NOMO-1 treated with dmso at 0.1 percent for 144 hours (cell line): ENCODE data around the gene ADCY4.
A peak's percentile ranks its signal among the peaks of the same experiment; 100 is the strongest.

Source experiments
- DNase-seq: peaks from one replicate; lab custom pipeline; 2025; ENCODE audit not compliant: unreplicated experiment; lab: John Stamatoyannopoulos, UW

ADCY4 gene

DNA sequence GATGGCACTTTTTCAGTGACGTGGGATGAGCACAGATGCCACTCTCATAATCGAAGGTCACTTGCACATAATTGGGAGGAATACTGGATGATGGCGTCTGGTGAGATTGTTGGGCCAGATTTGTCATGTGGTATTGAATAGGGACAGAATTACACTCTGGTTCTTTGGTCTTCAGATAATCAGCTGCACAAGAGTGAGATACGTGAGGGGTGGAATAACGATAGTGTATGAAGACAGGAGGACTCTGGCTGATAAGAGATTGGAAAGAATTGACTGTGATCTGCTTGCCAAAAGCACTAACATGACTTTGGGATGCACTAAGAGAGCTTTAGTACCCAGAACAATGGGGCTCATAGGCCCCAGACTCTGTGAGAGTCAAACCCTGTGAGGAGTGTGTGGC is 56.4 kb downstream of the ADCY4 start:
- no peak for DNase-seq

DNA sequence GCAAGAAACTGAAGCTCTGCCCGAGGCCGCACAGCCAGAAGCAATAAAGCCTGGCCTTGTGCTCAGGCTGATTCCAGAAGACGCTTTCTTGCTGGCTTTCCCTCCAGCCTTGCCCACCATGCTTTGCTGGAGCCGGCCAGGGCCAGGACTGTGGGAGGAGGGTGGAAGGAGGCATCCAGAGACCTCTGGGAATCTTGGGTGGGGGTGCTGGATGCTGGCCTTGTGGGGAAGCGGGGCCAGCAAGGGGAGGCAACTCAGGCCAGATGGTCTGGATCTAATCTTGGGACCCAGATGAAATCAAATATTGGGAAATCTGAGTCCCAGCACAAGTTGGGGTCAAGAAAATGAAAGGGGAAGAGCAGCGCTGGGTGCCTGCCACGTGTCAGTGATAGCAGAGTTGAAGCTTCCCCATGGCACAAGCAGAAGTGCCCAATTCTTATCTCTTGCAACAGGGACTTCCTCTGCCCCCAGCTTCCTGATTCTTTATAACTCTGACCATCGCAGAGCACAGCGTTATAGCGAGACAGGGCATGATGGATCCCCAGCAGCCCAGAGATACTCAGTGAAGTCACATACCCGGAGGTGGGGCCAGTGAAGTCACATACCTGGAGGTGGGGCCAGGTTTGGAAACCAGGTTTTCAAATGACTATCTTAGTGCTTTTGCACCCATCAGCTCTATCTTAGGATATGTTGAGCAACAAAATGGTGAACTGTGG is 57.1 kb downstream of the ADCY4 start:
- DNase-seq, result peak; percentile 82

- no peak for DNase-seq
Observed at GRCh38 chr14:24277071-24277470, 57.8 kb downstream of the ADCY4 start.

GRCh38 chr14:24274101-24274543 is 60.7 kb downstream of the ADCY4 start:
- DNase-seq, result peak; percentile 82

- DNase-seq, result no peak
Observed at GRCh38 chr14:24273422-24273998, 61.4 kb downstream of the ADCY4 start.

DNA sequence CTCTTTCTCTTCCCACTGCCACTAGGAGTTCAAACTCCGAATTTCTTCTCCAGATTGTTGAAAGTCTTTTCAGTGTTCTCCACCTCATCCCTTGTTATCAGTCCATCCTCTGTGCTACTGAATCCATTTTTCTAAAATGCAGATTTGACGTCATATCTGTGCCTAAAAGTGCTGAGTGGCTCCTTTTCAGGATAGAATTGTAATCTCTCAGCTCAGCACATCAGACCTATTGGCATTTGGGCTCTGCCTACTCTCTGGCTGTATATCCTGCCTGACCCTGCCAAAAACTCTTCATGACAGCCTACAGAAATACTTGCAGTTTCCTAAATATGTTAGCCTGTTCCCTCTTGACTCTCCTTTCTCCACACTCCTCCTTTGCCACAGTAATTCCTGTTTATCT is 62.4 kb downstream of the ADCY4 start:
- no peak for DNase-seq

DNA sequence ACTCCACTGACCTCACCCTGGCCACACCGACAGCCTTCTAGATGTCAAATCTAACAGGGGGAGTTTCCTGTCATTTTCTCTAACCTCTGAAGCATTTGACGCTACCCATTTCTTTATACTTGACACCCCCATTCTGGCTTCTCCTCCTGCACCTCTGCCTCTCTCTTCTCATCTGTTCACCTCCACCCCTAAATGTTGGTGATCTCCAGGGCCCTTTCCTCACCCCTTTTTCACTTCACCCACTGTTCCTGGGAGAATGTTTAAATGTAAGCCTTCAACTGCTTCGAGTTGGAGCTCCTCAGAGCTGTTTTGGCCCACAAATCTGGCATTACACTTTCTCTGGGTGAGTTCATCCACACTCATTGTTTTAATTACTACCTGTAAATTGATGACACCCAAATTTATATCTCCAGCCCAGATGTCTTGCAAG is 63.0 kb downstream of the ADCY4 start:
- no peak for DNase-seq

- peak; percentile 81 for DNase-seq
Observed at GRCh38 chr14:24271134-24271833, 63.6 kb downstream of the ADCY4 start, which contains the start of gene RABGGTA. Gene RABGGTA (minus strand): TSS chr14:24271597. CDS start chr14:24271115, 482 bp downstream.

GRCh38 chr14:24270537-24271133 is 64.2 kb downstream of the ADCY4 start:
- DNase-seq, result no peak

GRCh38 chr14:24269910-24270536 is 64.8 kb downstream of the ADCY4 start:
- DNase-seq, result no peak

GRCh38 chr14:24269368-24269767 is 65.5 kb downstream of the ADCY4 start:
- DNase-seq, result no peak
